K562 (cell line): Measurements from ENCODE around the gene ACO2. TPM values are rescaled to one million over a fixed set of nuclear protein-coding genes. Genes with fewer than 3 reads are reported as not detected.

Experiments
- ATAC-seq: fragments of 200-7000 bp; cut with Tn5 transposase; 3 replicates; pipeline ENCODE4 v1.9.1; 2020; ENCODE audit warnings: moderate library complexity
- BruUV-seq: library from RNA; stranded (reverse); fragments of 400-500 nt; replicated peaks from 2 replicates; lab custom pipeline; 2021; lab: Mats Ljungman, UMichigan
- CTCF ChIA-PET: fragments of 300-600 bp; formaldehyde crosslinking; extraction: SDS; loops from one replicate; lab custom pipeline; 2021; ENCODE audit warnings: low intra/inter-chr PET ratio; lab: Yijun Ruan, JAX
- POLR2A ChIA-PET: fragments of 300-600, 350-650 bp; sonication (Branson Sonifier 250); formaldehyde crosslinking; extraction: SDS; loops from one replicate; lab custom pipeline; 2021; ENCODE audit warnings: antibody characterized with exemption, inconsistent platforms; lab: Yijun Ruan, JAX
- DNase-seq, 4 experiments: peaks; one replicate each; pipeline versions ENCODE4 v3.0.0 to v3.0.0-alpha.2; 2011 to 2018; ENCODE audit warnings: low spot score in 3 of 4, mixed read lengths in 3 of 4; ENCODE audit errors: extremely low read depth in 1 of 4
- FAIRE-seq: peaks from 2 replicates; lab custom pipeline; 2011; peaks lifted over from hg19 to GRCh38; lab: Jason Lieb, UNC
- H2AFZ ChIP-seq: 2 replicates; pipeline ENCODE4 v1.6.0; 2011; ENCODE audit warnings: low read depth, low read length, control low read depth, inconsistent platforms
- H3K27ac ChIP-seq: fragments of 200-600 bp; 3 replicates; pipeline ENCODE4 v1.8.0; 2011; ENCODE audit warnings: low read depth, mild to moderate bottlenecking, control low read depth, inconsistent platforms, low read length, moderate library complexity, mixed read lengths; ENCODE audit errors: extremely low read depth
- H3K27me3 ChIP-seq, 2 experiments: fragments of 300-600 bp in 1 of 2; 2 replicates in 1 of 2; 3 replicates in 1 of 2; pipeline versions ENCODE4 v1.6.0 to v1.8.0; 2011; ENCODE audit warnings: inconsistent platforms in 2 of 2, low read length in 2 of 2, mild to moderate bottlenecking in 1 of 2, mixed read lengths in 1 of 2, moderate library complexity in 1 of 2; ENCODE audit not compliant: control insufficient read depth in 2 of 2, insufficient read depth in 2 of 2
- H3K36me3 ChIP-seq: fragments of 300-600 bp; 3 replicates; pipeline ENCODE4 v1.8.0; 2011; ENCODE audit warnings: mild to moderate bottlenecking, low read length, inconsistent platforms; ENCODE audit not compliant: control insufficient read depth, insufficient read depth
- H3K4me1 ChIP-seq, 2 experiments: fragments of 200-600 bp in 1 of 2; replicated peaks in 1 of 2; 2 replicates in 1 of 2; 3 replicates in 1 of 2; pipeline versions ENCODE4 v1.5.1 to v1.8.0; 2011; ENCODE audit warnings: inconsistent platforms in 2 of 2, low read length in 2 of 2, mild to moderate bottlenecking in 1 of 2, mixed read lengths in 1 of 2, moderate library complexity in 1 of 2; ENCODE audit not compliant: control insufficient read depth in 2 of 2, insufficient read depth in 2 of 2
- H3K4me2 ChIP-seq: 2 replicates; pipeline ENCODE4 v1.6.1; 2011; ENCODE audit warnings: low read length, control low read depth, inconsistent platforms, mixed read lengths; ENCODE audit not compliant: insufficient read depth
- H3K4me3 ChIP-seq: fragments of 200-600 bp; sonication (generic), shearing (Covaris generic); 2 replicates; pipeline ENCODE4 v1.5.1; 2016; ENCODE audit warnings: control low read depth, inconsistent platforms
- H3K79me2 ChIP-seq: fragments of 200-600 bp; 3 replicates; pipeline ENCODE4 v1.8.0; 2011; ENCODE audit warnings: low read length, inconsistent platforms; ENCODE audit not compliant: control insufficient read depth, insufficient read depth
- H3K9ac ChIP-seq, 2 experiments: 2 replicates each; pipeline versions ENCODE4 v1.6.0 to v1.6.1; 2011; ENCODE audit warnings: low read depth in 2 of 2, low read length in 2 of 2, control low read depth in 1 of 2, inconsistent platforms in 1 of 2, mild to moderate bottlenecking in 1 of 2, mixed read lengths in 1 of 2; ENCODE audit not compliant: insufficient read depth in 1 of 2
- H3K9me1 ChIP-seq: one replicate; pipeline ENCODE4 v1.6.0; 2011; ENCODE audit warnings: inconsistent platforms, mild to moderate bottlenecking, low read length, moderate library complexity; ENCODE audit not compliant: control insufficient read depth, insufficient read depth
- H3K9me3 ChIP-seq: replicated peaks from 2 replicates; pipeline ENCODE4 v1.5.1; 2011; ENCODE audit warnings: low read depth, low read length, inconsistent platforms; ENCODE audit not compliant: control insufficient read depth, insufficient read depth
- H4K20me1 ChIP-seq: replicated peaks from 2 replicates; pipeline ENCODE4 v1.6.1; 2011; ENCODE audit warnings: low read length, inconsistent platforms, mixed read lengths; ENCODE audit not compliant: control insufficient read depth, insufficient read depth
- POLR2A ChIP-seq: fragments of 450-650 bp; conservative IDR thresholded peaks from 2 replicates; pipeline ENCODE4 v1.6.1; 2016
- POLR2G ChIP-seq: fragments of 200-400 bp; formaldehyde crosslinking; IDR thresholded peaks from 2 replicates; pipeline ENCODE4 v1.6.1; 2017; ENCODE audit warnings: low read depth, mild to moderate bottlenecking, antibody characterized with exemption, low read length, moderate library complexity
- TAF9B ChIP-seq: fragments of 450-650 bp; IDR thresholded peaks from 2 replicates; pipeline ENCODE4 v1.6.1; 2018; ENCODE audit warnings: mild to moderate bottlenecking; ENCODE audit not compliant: partially characterized antibody
- TFE3 ChIP-seq: fragments of 450-650 bp; formaldehyde crosslinking; IDR thresholded peaks from 2 replicates; pipeline ENCODE4 v1.4.0; 2020; ENCODE audit warnings: mild to moderate bottlenecking, mixed read lengths
- WGBS: fragments of 100-300 bp; shearing (Covaris generic); methylation state at CpG from one replicate; pipeline ENCODE4 v1.1.6; 2016; ENCODE audit warnings: low coverage, mixed read lengths; ENCODE audit not compliant: insufficient coverage; ENCODE audit errors: missing lambda C conversion rate; 5-methylcytosine and 5-hydroxymethylcytosine counted together
- in situ Hi-C: fragments of 300-500 bp; cut with MboI; formaldehyde crosslinking; loops from 4 replicates; pipeline ENCODE4 v1.15.0; 2018; ENCODE audit warnings: inconsistent platforms, mixed read lengths
- intact Hi-C: fragments of 100-400 bp; cut with micrococcal nuclease; formaldehyde crosslinking; loops from 2 replicates; pipeline ENCODE4 v1.14.2; 2022
- polyA plus RNA-seq, 8 experiments: library from polyadenylated mRNA; depleted of rRNA in 4 of 8; stranded (reverse) in 5 of 8; unstranded in 3 of 8; fragments of >200 nt; fragmentation: Nextera tagmentation in 2 of 8; fragmentation: Illumina TruSeq in 1 of 8; extraction: Ambion mirVana in 2 of 8; extraction: Trizol in 1 of 8; gene quantifications; 2 replicates each; pipeline versions ENCODE4 v1.2.1 to v1.2.3, GENCODE V29; 2011 to 2014; ENCODE audit warnings: inconsistent platforms in 1 of 8, missing spikeins in 1 of 8
- total RNA-seq, 7 experiments: library from RNA; depleted of rRNA in 6 of 7; stranded (reverse); fragments of >200 nt in 6 of 7; fragmentation: Illumina TruSeq in 2 of 7; extraction: Trizol in 2 of 7; gene quantifications; 2 replicates each; pipeline versions ENCODE4 v1.2.1 to v1.2.3, GENCODE V29; 2011 to 2021; ENCODE audit warnings: low replicate concordance in 1 of 7

The ACO2 gene
- total and polyA plus RNA-seq, 9 of the 15 experiments (the other 6 are each of a cell fraction or from before 2014, with no cell fraction given), result 16.2 to 119 (median 43.2) TPM

GRCh38 chr22:41531715-41532477 lies 63.0 kb downstream of the ACO2 start:
- Histone ChIP-seq H2AFZ (no peak overlapping the region), H3K9me3 (no peaks in the 10 kb centered on the region), H3K36me3 (peaks cover 78% of the 10 kb centered on the region; the same call in 2 of the 3 replicates), H3K79me2 (peaks cover 29% of the 10 kb centered on the region), H3K4me3 (no peak overlapping the region), H3K27ac (no peak overlapping the region), H3K27me3 (no peaks in the 10 kb centered on the region), H3K4me1 (peaks cover 0 to 45% of the 10 kb centered on the region in 2 experiments; a peak in 3 of 5 replicates), H3K4me2 (no peak overlapping the region), H4K20me1 (peaks cover 7% of the 10 kb centered on the region), H3K9me1 (no peaks in the 10 kb centered on the region), H3K9ac (peak overlapping the region in 1 of 2 experiments; percentile 43; a peak in 1 of 4 replicates)
- intact Hi-C loops, result no loop called here
- WGBS, result 95% methylated on average over 7 of the region's 17 CpGs
- ChIA-PET CTCF (interaction anchor here (0.5 kb wide), 1 partner anchor 60 kb away, joined by 4 read pairs; no protein-coding TSS in a partner anchor), POLR2A (interaction anchor here (1.1 to 1.6 kb wide), 2 partner anchors 12 to 129 kb away, joined by 3 to 4 read pairs; no protein-coding TSS in a partner anchor)
- no peak for TF ChIP-seq TAF9B
- TF ChIP-seq POLR2G, result peak; percentile 65
- 0 out of 2 replicates have a peak, but pooled peaks have one; percentile 4 for TF ChIP-seq TFE3 (CRISPR knock-in tag)
- peak; percentile 30; the same call in 1 of the 2 replicates for TF ChIP-seq POLR2A
- DNase-seq (no peak), ATAC-seq (no peak), FAIRE-seq (no peak)
- in situ Hi-C loops, result no loop called here
- no TSS peak for BruUV-seq
